ENCODE data around the gene KLHL3. TPM values are rescaled to one million over a fixed set of nuclear protein-coding genes. Genes with fewer than 3 reads are reported as not detected.

Gene KLHL3
- total and polyA plus RNA-seq, 4 donors, result 8.9 to 12.6 (median 11.5) TPM

GRCh38 chr5:137715456-137715855 is 20.4 kb downstream of the KLHL3 start:
- WGBS (ENCODE audit: insufficient coverage), result 100% methylated on average over 1 of the region's 1 CpG
- no peaks in the 10 kb centered on the region for H3K36me3 ChIP-seq (ENCODE audit: control insufficient read depth, insufficient read depth, low read length)
- no peaks in the 10 kb centered on the region for H3K4me1 ChIP-seq (ENCODE audit: control insufficient read depth, insufficient read depth, low read length)
- H3K9me3 ChIP-seq (ENCODE audit: control insufficient read depth, insufficient read depth, low read length), result no peaks in the 10 kb centered on the region
- H3K27me3 ChIP-seq (ENCODE audit: control insufficient read depth, insufficient read depth, low read length), result no peaks in the 10 kb centered on the region
- no peak overlapping the region for H3K4me3 ChIP-seq (ENCODE audit: low read depth, low read length)
- H3K27ac ChIP-seq (ENCODE audit: low read depth, low read length), result no peak overlapping the region
- no peak for DNase-seq (ENCODE audit: low read depth in 4 of 6, low spot score in 6 of 6)

- Histone ChIP-seq H3K36me3 (ENCODE audit: control insufficient read depth, insufficient read depth, low read length) (no peaks in the 10 kb centered on the region), H3K27me3 (ENCODE audit: control insufficient read depth, insufficient read depth, low read length) (no peaks in the 10 kb centered on the region), H3K9me3 (ENCODE audit: control insufficient read depth, insufficient read depth, low read length) (no peaks in the 10 kb centered on the region), H3K27ac (ENCODE audit: low read depth, low read length) (no peak overlapping the region), H3K4me3 (ENCODE audit: low read depth, low read length) (no peak overlapping the region), H3K4me1 (ENCODE audit: control insufficient read depth, insufficient read depth, low read length) (no peaks in the 10 kb centered on the region)
- DNase-seq (ENCODE audit: low read depth in 4 of 6, low spot score in 6 of 6), result no peak
Measured at GRCh38 chr5:137714946-137715345, 20.9 kb downstream of the KLHL3 start.

- no CpG with 5 or more reads among the region's 2 CpGs for WGBS (ENCODE audit: insufficient coverage)
- H3K27ac ChIP-seq (ENCODE audit: low read depth, low read length), result no peak overlapping the region
- no peaks in the 10 kb centered on the region for H3K4me1 ChIP-seq (ENCODE audit: control insufficient read depth, insufficient read depth, low read length)
- H3K4me3 ChIP-seq (ENCODE audit: low read depth, low read length), result no peak overlapping the region
- H3K27me3 ChIP-seq (ENCODE audit: control insufficient read depth, insufficient read depth, low read length), result no peaks in the 10 kb centered on the region
- no peaks in the 10 kb centered on the region for H3K9me3 ChIP-seq (ENCODE audit: control insufficient read depth, insufficient read depth, low read length)
- DNase-seq (ENCODE audit: low read depth in 4 of 6, low spot score in 6 of 6), result no peak
- peaks cover 1% of the 10 kb centered on the region for H3K36me3 ChIP-seq (ENCODE audit: control insufficient read depth, insufficient read depth, low read length)
Measured at GRCh38 chr5:137714494-137714893, 21.4 kb downstream of the KLHL3 start.

GRCh38 chr5:137712139-137712667 is 23.7 kb downstream of the KLHL3 start:
- WGBS (ENCODE audit: insufficient coverage), result 100% methylated on average over 1 of the region's 2 CpGs
- no peaks in the 10 kb centered on the region for H3K9me3 ChIP-seq (ENCODE audit: control insufficient read depth, insufficient read depth, low read length)
- no peak overlapping the region for H3K27ac ChIP-seq (ENCODE audit: low read depth, low read length)
- H3K4me3 ChIP-seq (ENCODE audit: low read depth, low read length), result no peak overlapping the region
- H3K27me3 ChIP-seq (ENCODE audit: control insufficient read depth, insufficient read depth, low read length), result no peaks in the 10 kb centered on the region
- DNase-seq (ENCODE audit: low read depth in 4 of 6, low spot score in 6 of 6), result peak in 1 of 6 donors; percentile 27
- H3K36me3 ChIP-seq (ENCODE audit: control insufficient read depth, insufficient read depth, low read length), result peaks cover 8% of the 10 kb centered on the region
- H3K4me1 ChIP-seq (ENCODE audit: control insufficient read depth, insufficient read depth, low read length), result no peaks in the 10 kb centered on the region

- DNase-seq (ENCODE audit: low read depth in 4 of 6, low spot score in 6 of 6), result no peak
- Histone ChIP-seq H3K36me3 (ENCODE audit: control insufficient read depth, insufficient read depth, low read length) (peaks cover 11% of the 10 kb centered on the region), H3K9me3 (ENCODE audit: control insufficient read depth, insufficient read depth, low read length) (no peaks in the 10 kb centered on the region), H3K27ac (ENCODE audit: low read depth, low read length) (no peak overlapping the region), H3K4me3 (ENCODE audit: low read depth, low read length) (no peak overlapping the region), H3K4me1 (ENCODE audit: control insufficient read depth, insufficient read depth, low read length) (no peaks in the 10 kb centered on the region), H3K27me3 (ENCODE audit: control insufficient read depth, insufficient read depth, low read length) (no peaks in the 10 kb centered on the region)
- whole genome bisulfite sequencing (ENCODE audit: insufficient coverage), result 88% methylated on average over 3 of the region's 5 CpGs
Measured at GRCh38 chr5:137710086-137710485, 25.8 kb downstream of the KLHL3 start.

GRCh38 chr5:137708796-137709559 is 26.9 kb downstream of the KLHL3 start:
- Histone ChIP-seq H3K27me3 (ENCODE audit: control insufficient read depth, insufficient read depth, low read length) (no peaks in the 10 kb centered on the region), H3K36me3 (ENCODE audit: control insufficient read depth, insufficient read depth, low read length) (peaks cover 11% of the 10 kb centered on the region), H3K9me3 (ENCODE audit: control insufficient read depth, insufficient read depth, low read length) (no peaks in the 10 kb centered on the region), H3K4me3 (ENCODE audit: low read depth, low read length) (no peak overlapping the region), H3K4me1 (ENCODE audit: control insufficient read depth, insufficient read depth, low read length) (no peaks in the 10 kb centered on the region), H3K27ac (ENCODE audit: low read depth, low read length) (no peak overlapping the region)
- WGBS (ENCODE audit: insufficient coverage), result 90% methylated on average over 3 of the region's 3 CpGs
- no peak for DNase-seq (ENCODE audit: low read depth in 4 of 6, low spot score in 6 of 6)

GRCh38 chr5:137708062-137708461 is 27.8 kb downstream of the KLHL3 start:
- Histone ChIP-seq H3K9me3 (ENCODE audit: control insufficient read depth, insufficient read depth, low read length) (no peaks in the 10 kb centered on the region), H3K27ac (ENCODE audit: low read depth, low read length) (no peak overlapping the region), H3K36me3 (ENCODE audit: control insufficient read depth, insufficient read depth, low read length) (peaks cover 11% of the 10 kb centered on the region), H3K4me1 (ENCODE audit: control insufficient read depth, insufficient read depth, low read length) (no peaks in the 10 kb centered on the region), H3K4me3 (ENCODE audit: low read depth, low read length) (no peak overlapping the region), H3K27me3 (ENCODE audit: control insufficient read depth, insufficient read depth, low read length) (no peaks in the 10 kb centered on the region)
- WGBS (ENCODE audit: insufficient coverage), result no CpG with 5 or more reads among the region's 1 CpG
- DNase-seq (ENCODE audit: low read depth in 4 of 6, low spot score in 6 of 6), result no peak

- Histone ChIP-seq H3K4me3 (ENCODE audit: low read depth, low read length) (no peak overlapping the region), H3K36me3 (ENCODE audit: control insufficient read depth, insufficient read depth, low read length) (peaks cover 11% of the 10 kb centered on the region), H3K9me3 (ENCODE audit: control insufficient read depth, insufficient read depth, low read length) (no peaks in the 10 kb centered on the region), H3K27me3 (ENCODE audit: control insufficient read depth, insufficient read depth, low read length) (no peaks in the 10 kb centered on the region), H3K4me1 (ENCODE audit: control insufficient read depth, insufficient read depth, low read length) (no peaks in the 10 kb centered on the region), H3K27ac (ENCODE audit: low read depth, low read length) (no peak overlapping the region)
- DNase-seq (ENCODE audit: low read depth in 4 of 6, low spot score in 6 of 6), result no peak
- WGBS (ENCODE audit: insufficient coverage), result 100% methylated on average over 1 of the region's 2 CpGs
Measured at GRCh38 chr5:137706841-137707240, 29.0 kb downstream of the KLHL3 start.

GRCh38 chr5:137705106-137705505 is 30.8 kb downstream of the KLHL3 start:
- Histone ChIP-seq H3K27me3 (ENCODE audit: control insufficient read depth, insufficient read depth, low read length) (no peaks in the 10 kb centered on the region), H3K9me3 (ENCODE audit: control insufficient read depth, insufficient read depth, low read length) (no peaks in the 10 kb centered on the region), H3K4me3 (ENCODE audit: low read depth, low read length) (no peak overlapping the region), H3K36me3 (ENCODE audit: control insufficient read depth, insufficient read depth, low read length) (peaks cover 11% of the 10 kb centered on the region), H3K27ac (ENCODE audit: low read depth, low read length) (no peak overlapping the region), H3K4me1 (ENCODE audit: control insufficient read depth, insufficient read depth, low read length) (no peaks in the 10 kb centered on the region)
- no peak for DNase-seq (ENCODE audit: low read depth in 4 of 6, low spot score in 6 of 6)

- no peak for DNase-seq (ENCODE audit: low read depth in 4 of 6, low spot score in 6 of 6)
- no peaks in the 10 kb centered on the region for H3K27me3 ChIP-seq (ENCODE audit: control insufficient read depth, insufficient read depth, low read length)
- H3K9me3 ChIP-seq (ENCODE audit: control insufficient read depth, insufficient read depth, low read length), result no peaks in the 10 kb centered on the region
- H3K4me3 ChIP-seq (ENCODE audit: low read depth, low read length), result no peak overlapping the region
- peaks cover 3% of the 10 kb centered on the region for H3K36me3 ChIP-seq (ENCODE audit: control insufficient read depth, insufficient read depth, low read length)
- peaks cover 3% of the 10 kb centered on the region for H3K4me1 ChIP-seq (ENCODE audit: control insufficient read depth, insufficient read depth, low read length)
- WGBS (ENCODE audit: insufficient coverage), result 100% methylated on average over 1 of the region's 5 CpGs
- H3K27ac ChIP-seq (ENCODE audit: low read depth, low read length), result no peak overlapping the region
Measured at GRCh38 chr5:137703565-137703964, 32.3 kb downstream of the KLHL3 start.

Data from spinal cord (tissue), 10 donors.